Activated naive CD4-positive, alpha-beta T cell treated with anti-CD3 and anti-CD28 coated beads, Interleukin-2, amount 50 U/mL, for 24 hours (primary cell): ENCODE data around the gene KRTAP10-10.
"Not testable (repeated sequence)": the region's sequence is repeated elsewhere in the genome, so short reads cannot be mapped to it uniquely, and the experiment has no call there.

Experiments
- H3K27ac Mint-ChIP-seq: one replicate; pipeline ENCODE4 v1.8.0; 2021; ENCODE audit warnings: mild to moderate bottlenecking, mixed read lengths
- H3K27me3 Mint-ChIP-seq: one replicate; pipeline ENCODE4 v1.8.0; 2021; ENCODE audit warnings: mixed read lengths
- H3K36me3 Mint-ChIP-seq: one replicate; pipeline ENCODE4 v1.8.0; 2021; ENCODE audit warnings: mixed read lengths
- H3K4me1 Mint-ChIP-seq: one replicate; pipeline ENCODE4 v1.8.0; 2021; ENCODE audit warnings: mixed read lengths
- H3K4me3 Mint-ChIP-seq: one replicate; pipeline ENCODE4 v1.8.0; 2021; ENCODE audit warnings: mild to moderate bottlenecking, mixed read lengths
- H3K9me3 Mint-ChIP-seq: one replicate; pipeline ENCODE4 v1.8.0; 2021; ENCODE audit warnings: mixed read lengths

The KRTAP10-10 gene

DNA sequence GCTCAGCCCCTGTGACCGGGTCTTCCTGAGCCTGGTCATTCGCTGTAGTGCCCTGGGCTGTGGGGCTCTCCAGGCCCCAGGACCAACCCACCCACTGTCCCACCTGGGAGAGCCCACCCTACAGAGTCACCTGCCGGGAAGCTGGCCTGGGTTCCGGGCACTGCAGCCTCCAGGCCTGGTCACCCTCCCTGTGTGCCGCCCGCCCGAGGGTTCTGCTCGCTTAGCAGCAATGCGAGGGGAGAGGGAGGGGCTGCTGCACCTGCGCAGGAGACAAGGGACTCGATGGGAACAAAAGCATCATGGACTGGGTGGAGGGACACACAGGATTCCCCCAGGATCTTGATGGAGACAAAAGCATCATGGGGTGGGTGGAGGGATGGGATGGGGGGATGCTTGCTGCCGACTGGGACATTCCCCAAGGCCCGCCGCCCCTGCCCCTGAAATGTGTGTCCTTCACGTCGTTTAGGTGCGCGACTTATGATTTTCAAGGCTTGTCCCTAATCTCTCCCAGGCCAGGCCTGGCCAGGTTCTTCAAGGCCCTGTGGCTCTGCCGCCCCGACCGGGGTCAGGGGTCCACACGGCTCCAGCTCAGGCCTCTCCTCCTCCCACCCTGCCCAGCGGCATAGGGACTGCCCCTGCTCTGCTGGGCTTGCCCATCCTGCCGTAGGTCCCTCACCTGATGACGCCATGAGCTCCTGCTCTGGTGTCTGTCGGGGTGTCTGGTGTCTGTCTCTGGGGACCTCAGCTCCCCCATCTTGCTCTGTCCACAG is 23.6 kb upstream of the KRTAP10-10 start:
- H3K4me1 Mint-ChIP-seq, result peaks cover 39% of the 10 kb centered on the region
- H3K36me3 Mint-ChIP-seq, result peaks cover 7% of the 10 kb centered on the region
- H3K27me3 Mint-ChIP-seq, result no peaks in the 10 kb centered on the region
- no peak overlapping the region for H3K4me3 Mint-ChIP-seq
- no peak overlapping the region for H3K27ac Mint-ChIP-seq
- peaks cover 14% of the 10 kb centered on the region for H3K9me3 Mint-ChIP-seq

DNA sequence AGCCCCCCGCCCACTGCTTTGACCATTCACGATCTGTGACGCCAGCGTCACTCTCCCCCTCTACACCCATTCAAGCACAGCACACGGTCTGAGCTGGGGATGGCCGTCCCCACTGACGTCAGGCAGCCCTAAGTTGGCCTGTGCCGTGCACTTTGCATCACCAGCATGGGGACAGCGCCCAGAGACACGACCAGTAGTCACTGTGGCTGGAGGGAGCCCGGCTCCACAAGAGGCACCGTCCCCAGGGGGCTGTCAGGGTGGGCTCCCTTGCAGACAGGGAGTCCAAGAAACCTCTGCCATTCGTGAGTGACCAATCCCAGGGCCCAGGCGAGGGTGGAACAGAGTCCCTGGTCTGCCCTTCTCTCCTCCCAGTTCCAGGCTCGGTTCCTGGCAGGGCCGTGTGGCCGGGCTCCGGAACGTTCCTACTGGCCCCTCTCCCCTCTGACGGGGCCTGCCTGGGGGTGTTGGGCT is 23.0 kb upstream of the KRTAP10-10 start:
- Mint-ChIP-seq H3K36me3 (peaks cover 8% of the 10 kb centered on the region), H3K27ac (no peak overlapping the region), H3K4me1 (peaks cover 45% of the 10 kb centered on the region), H3K9me3 (peaks cover 13% of the 10 kb centered on the region), H3K27me3 (no peaks in the 10 kb centered on the region), H3K4me3 (no peak overlapping the region)

DNA sequence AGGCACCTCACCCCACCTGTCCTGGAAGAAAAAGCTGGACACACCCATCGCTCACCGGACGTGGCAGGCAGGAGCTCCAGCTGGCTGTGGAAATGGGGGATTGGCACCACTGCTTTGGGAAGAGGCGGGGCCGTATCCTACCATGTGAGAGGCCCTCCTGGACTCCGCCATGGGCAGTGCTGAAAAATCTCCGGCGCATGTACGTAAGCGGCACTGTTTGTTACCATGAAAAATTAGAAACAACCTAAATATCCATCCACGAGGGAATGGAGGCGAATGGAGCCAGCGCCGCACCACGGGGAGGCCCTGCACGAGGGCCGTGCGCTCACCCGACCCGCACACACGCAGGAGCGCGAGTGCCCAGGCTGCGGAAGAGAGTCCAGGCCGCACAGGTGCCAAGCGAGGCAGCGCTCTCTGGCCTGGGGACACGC is 22.2 kb upstream of the KRTAP10-10 start:
- peaks cover 13% of the 10 kb centered on the region for H3K9me3 Mint-ChIP-seq
- H3K4me1 Mint-ChIP-seq, result peaks cover 53% of the 10 kb centered on the region
- H3K27me3 Mint-ChIP-seq, result no peaks in the 10 kb centered on the region
- peaks cover 10% of the 10 kb centered on the region for H3K36me3 Mint-ChIP-seq
- no peak overlapping the region for H3K27ac Mint-ChIP-seq
- no peak overlapping the region for H3K4me3 Mint-ChIP-seq

DNA sequence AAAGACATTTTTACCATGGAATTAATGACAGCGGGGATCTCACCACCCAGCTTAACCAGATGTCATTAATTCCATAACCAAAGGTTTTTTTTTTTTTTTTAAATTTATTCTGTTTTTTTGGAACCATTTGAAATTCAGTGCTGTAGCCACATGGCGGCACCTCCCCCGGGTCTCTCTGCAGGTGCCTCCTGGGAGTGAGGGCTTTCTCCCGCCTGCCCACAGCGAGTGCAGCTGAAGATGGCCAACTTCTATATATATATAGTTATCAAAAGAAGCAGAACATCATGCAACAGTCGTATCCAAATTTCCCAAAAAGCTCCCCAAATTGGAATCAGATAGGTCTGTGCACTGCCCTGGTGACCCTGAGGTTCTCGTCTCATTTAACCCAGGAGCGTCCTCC is 21.7 kb upstream of the KRTAP10-10 start:
- H3K4me1 Mint-ChIP-seq, result peaks cover 57% of the 10 kb centered on the region
- no peak overlapping the region for H3K27ac Mint-ChIP-seq
- H3K9me3 Mint-ChIP-seq, result peaks cover 16% of the 10 kb centered on the region
- no peak overlapping the region for H3K4me3 Mint-ChIP-seq
- peaks cover 12% of the 10 kb centered on the region for H3K36me3 Mint-ChIP-seq
- H3K27me3 Mint-ChIP-seq, result no peaks in the 10 kb centered on the region

DNA sequence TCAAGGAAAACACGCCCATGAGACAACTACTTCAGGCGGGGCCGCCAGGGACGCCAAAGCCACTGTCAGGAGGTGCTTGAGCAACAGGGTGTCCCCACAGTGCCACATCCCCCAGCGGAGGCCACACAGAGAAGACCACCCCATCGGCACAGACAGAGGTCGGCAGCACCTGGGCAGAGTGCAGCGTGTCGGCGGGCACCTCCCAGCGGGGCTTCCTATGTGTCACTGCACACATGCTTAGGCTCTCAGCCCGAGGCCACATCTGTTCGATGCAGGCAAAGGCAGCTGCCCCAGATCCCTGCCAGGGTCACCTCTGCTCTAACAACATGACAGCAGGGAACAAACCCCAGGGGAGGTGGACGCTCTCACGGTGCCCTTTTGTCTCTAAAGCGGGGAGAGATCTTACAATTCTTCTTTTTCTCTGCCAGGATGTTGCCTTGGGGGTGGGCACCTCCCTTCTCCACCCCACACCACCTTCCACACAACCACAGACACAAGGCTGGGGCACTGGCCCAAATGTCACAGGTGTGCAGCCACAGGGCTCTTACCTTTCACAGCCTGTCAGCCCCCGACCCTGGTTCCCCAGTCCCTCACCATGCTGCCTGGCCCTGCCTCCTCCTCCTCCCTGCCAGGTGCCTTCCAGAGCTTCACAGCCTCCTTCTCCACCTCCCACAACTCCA is 21.1 kb upstream of the KRTAP10-10 start:
- Mint-ChIP-seq H3K27me3 (no peaks in the 10 kb centered on the region), H3K4me1 (peaks cover 61% of the 10 kb centered on the region), H3K27ac (peak overlapping the region; percentile 80), H3K36me3 (peaks cover 16% of the 10 kb centered on the region), H3K4me3 (no peak overlapping the region), H3K9me3 (peaks cover 22% of the 10 kb centered on the region)

DNA sequence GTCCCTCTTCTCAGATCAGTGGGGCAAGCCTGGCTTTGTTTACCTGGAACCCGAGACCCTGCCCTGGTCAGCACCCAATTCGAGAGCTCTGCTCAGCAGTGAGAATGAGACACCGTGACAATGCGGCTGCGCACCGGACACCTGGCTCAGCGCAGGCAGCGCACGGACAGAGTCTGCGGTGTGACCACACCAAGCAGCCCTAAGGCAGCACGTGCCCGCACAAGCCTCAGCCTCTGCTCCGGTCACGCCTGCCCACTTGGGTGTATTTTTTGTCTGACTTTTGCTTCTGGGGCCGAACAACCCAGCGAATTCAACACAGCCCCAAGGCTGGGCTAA is 20.6 kb upstream of the KRTAP10-10 start:
- H3K9me3 Mint-ChIP-seq, result peaks cover 22% of the 10 kb centered on the region
- H3K27me3 Mint-ChIP-seq, result no peaks in the 10 kb centered on the region
- H3K27ac Mint-ChIP-seq, result peak overlapping the region; percentile 30
- H3K36me3 Mint-ChIP-seq, result peaks cover 16% of the 10 kb centered on the region
- H3K4me1 Mint-ChIP-seq, result peaks cover 61% of the 10 kb centered on the region
- H3K4me3 Mint-ChIP-seq, result no peak overlapping the region

DNA sequence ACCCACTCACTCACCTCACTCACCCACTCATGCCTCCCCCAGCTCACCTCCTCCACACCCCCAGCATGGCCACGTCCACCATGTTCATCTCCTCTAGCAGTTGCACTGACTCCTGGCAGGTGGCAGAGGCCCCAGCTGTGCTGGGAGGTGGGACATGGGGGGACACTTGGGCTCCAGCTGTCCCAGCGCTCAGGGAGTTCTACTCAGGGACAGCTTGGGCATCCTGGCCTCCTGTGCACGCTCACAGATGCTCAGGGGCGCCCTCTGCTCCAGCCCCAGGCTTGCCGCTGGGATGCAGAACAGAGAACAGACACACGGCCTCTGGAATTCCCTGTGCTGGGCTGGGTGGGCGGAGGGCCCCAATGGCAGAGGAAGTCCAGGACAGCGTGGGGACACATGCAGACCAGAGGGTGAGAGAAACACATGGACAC is 20.1 kb upstream of the KRTAP10-10 start:
- Mint-ChIP-seq H3K27me3 (no peaks in the 10 kb centered on the region), H3K4me1 (peaks cover 61% of the 10 kb centered on the region), H3K4me3 (no peak overlapping the region), H3K9me3 (peaks cover 22% of the 10 kb centered on the region), H3K36me3 (peaks cover 16% of the 10 kb centered on the region), H3K27ac (peak overlapping the region; percentile 30)

DNA sequence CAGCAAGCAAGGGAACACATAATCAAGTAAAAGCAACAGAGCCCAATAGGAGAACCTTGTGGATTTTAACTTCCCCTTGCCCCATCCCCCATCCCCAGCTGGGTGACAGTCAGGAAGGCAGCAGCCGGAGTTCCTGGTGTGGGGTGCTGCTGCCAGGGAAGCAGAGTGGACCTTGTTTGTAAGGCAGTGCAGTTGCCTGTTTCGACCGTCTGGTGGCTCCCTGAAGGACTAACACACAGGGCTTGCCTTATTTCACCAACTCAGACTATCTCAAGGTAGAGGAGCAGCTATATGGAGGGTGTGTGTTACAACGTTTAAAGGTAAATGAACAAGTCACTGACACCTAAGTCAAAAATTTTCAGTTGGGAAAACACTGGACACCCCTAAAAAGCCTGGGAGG is 18.7 kb upstream of the KRTAP10-10 start:
- peaks cover 36% of the 10 kb centered on the region for H3K9me3 Mint-ChIP-seq
- peaks cover 26% of the 10 kb centered on the region for H3K36me3 Mint-ChIP-seq
- H3K27me3 Mint-ChIP-seq, result no peaks in the 10 kb centered on the region
- peak overlapping the region; percentile 71 for H3K4me3 Mint-ChIP-seq
- peaks cover 56% of the 10 kb centered on the region for H3K4me1 Mint-ChIP-seq
- H3K27ac Mint-ChIP-seq, result peak overlapping the region; percentile 96

DNA sequence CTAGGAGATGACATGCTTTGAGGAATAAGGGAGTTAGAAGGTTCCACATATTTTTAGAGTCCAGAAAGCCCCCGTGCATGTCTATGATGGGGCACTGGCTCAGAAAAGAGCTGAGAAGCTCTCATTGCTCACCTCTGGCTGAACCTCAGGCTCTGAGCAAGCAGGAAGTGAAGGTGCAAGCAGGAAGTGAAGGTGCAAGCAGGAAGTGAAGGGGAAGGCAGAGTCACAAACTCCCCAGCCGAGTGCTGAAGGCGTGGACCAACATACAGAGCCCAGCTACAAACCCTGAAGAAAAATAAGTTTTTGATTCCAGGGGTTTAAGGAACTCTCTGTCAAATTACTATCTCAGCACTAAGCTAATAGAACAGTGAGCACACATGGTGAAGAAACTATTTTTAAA is 18.2 kb upstream of the KRTAP10-10 start:
- peaks cover 56% of the 10 kb centered on the region for H3K4me1 Mint-ChIP-seq
- peaks cover 28% of the 10 kb centered on the region for H3K36me3 Mint-ChIP-seq
- H3K27ac Mint-ChIP-seq, result peak overlapping the region; percentile 96
- H3K27me3 Mint-ChIP-seq, result no peaks in the 10 kb centered on the region
- H3K9me3 Mint-ChIP-seq, result peaks cover 40% of the 10 kb centered on the region
- peak overlapping the region; percentile 71 for H3K4me3 Mint-ChIP-seq

DNA sequence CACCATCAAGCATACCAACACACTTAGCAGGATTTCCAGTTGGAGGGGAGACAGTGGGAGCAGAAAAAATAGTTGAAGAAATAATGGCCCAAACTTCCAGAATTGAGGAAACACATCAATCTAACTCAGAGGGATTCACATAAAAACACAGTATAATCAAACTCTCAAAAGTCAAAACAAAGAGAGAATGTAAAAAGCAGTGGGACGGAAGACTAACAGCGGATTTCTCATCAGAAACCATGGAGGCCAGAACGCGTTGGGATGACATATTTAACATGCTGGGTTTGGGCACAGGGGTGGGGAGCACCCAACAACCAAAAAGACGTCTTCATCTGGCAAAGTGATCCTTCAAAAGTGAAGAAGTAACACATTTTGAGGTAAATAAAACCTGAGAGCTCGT is 17.3 kb upstream of the KRTAP10-10 start:
- H3K27ac Mint-ChIP-seq, result peak overlapping the region; percentile 96
- peaks cover 50% of the 10 kb centered on the region for H3K9me3 Mint-ChIP-seq
- peaks cover 53% of the 10 kb centered on the region for H3K4me1 Mint-ChIP-seq
- peaks cover 30% of the 10 kb centered on the region for H3K36me3 Mint-ChIP-seq
- H3K27me3 Mint-ChIP-seq, result no peaks in the 10 kb centered on the region
- peak overlapping the region; percentile 71 for H3K4me3 Mint-ChIP-seq

DNA sequence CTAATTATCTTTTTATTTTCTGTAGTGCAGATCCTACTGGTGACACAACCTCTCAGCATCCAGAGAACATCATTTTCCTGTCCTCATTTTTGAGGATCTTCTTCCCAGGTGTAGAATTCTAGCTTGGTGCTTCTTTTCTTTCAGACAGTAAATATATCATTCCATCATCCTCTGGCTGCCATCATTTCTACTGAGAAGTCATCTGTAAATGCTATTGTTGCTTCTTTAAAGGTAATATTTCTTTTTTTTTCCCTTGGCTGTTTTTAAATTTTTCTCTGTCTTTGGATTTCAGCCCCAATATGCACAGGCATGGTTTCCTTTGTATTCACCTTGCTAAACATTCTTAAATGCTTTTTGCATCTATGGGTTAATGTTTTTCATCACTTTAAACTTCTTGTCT is 13.6 kb upstream of the KRTAP10-10 start:
- Mint-ChIP-seq H3K27me3 (no peaks in the 10 kb centered on the region), H3K36me3 (peaks cover 30% of the 10 kb centered on the region), H3K27ac (no peak overlapping the region), H3K4me1 (peaks cover 34% of the 10 kb centered on the region), H3K4me3 (no peak overlapping the region), H3K9me3 (peaks cover 51% of the 10 kb centered on the region)

DNA sequence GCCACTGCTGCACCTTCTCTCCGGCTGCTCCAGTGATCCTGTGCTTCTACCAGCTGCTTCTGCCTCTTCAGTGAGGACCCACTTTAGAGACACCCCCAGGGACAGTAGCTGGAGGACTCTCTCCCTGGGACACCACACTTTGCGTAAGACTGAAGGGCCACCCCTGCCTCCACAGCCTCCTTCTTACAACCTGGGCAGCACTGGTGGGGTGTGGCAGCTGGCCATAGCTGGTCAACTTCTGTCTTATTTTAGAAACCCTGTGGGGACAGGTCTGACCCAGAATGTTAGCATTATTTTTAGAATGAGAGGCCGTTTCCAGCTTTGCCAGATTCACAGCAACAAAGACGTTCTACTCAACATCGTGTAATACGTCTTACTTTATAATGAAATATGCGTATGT is 11.4 kb upstream of the KRTAP10-10 start:
- Mint-ChIP-seq H3K27ac (no peak overlapping the region), H3K4me1 (peaks cover 34% of the 10 kb centered on the region), H3K27me3 (no peaks in the 10 kb centered on the region), H3K9me3 (peaks cover 35% of the 10 kb centered on the region), H3K4me3 (no peak overlapping the region), H3K36me3 (peaks cover 20% of the 10 kb centered on the region)

DNA sequence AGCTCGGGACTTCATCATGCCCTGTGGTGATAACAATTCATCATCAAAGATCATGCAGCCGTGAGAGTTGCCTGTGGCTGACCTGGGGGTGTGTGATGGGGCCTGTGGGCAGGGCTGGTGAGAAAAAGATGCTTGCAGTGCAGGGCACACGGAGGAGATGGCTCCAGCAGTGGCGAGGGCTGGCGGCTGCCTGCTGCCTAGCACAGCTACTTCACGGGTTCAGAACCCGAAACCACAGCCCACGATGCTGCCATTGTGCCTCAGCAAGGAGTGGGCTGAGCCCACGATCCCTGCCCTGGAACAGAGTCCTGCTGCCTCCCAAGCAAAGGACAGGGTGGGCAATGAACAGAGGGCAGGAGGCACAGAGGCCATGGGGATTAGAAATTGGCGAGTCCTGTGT is 10.9 kb upstream of the KRTAP10-10 start:
- H3K27ac Mint-ChIP-seq, result no peak overlapping the region
- H3K36me3 Mint-ChIP-seq, result peaks cover 22% of the 10 kb centered on the region
- H3K9me3 Mint-ChIP-seq, result peaks cover 38% of the 10 kb centered on the region
- H3K4me1 Mint-ChIP-seq, result peaks cover 37% of the 10 kb centered on the region
- H3K4me3 Mint-ChIP-seq, result no peak overlapping the region
- no peaks in the 10 kb centered on the region for H3K27me3 Mint-ChIP-seq

DNA sequence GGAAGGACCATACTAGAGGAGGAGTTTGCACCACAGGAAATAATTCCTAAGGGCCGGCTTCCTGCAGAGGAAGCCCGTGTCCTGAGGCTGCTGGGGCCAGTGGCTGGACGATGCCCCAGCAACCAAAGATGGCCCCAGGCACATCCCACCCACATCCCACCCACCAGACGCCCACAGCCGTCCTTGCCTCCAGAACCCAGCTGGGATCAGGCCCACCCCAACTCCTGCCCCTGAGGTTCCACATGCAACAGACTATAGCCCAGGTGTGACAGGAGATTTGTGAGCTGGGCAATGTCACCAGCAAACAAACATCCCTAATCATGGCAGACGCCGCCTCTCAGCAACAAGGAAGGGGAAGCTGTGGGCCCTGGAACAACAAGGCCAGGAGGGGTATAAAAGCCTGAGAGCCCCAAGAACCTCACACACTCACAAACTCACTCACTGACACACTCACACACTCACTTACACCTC is 10.4 kb upstream of the KRTAP10-10 start, which contains the start of gene KRTAP10-9:
KRTAP10-9 (plus strand) TSS at position 421 of the 471 bp plus-strand sequence. CDS start 79 bp downstream, outside the sequence.
- H3K4me1 Mint-ChIP-seq, result peaks cover 38% of the 10 kb centered on the region
- no peaks in the 10 kb centered on the region for H3K27me3 Mint-ChIP-seq
- no peak within 1 kb of the TSS for H3K4me3 Mint-ChIP-seq
- peak within 1 kb of the TSS; percentile 59 for H3K27ac Mint-ChIP-seq
- peaks cover 42% of the 10 kb centered on the region for H3K9me3 Mint-ChIP-seq
- H3K36me3 Mint-ChIP-seq, result peaks cover 22% of the 10 kb centered on the region

DNA sequence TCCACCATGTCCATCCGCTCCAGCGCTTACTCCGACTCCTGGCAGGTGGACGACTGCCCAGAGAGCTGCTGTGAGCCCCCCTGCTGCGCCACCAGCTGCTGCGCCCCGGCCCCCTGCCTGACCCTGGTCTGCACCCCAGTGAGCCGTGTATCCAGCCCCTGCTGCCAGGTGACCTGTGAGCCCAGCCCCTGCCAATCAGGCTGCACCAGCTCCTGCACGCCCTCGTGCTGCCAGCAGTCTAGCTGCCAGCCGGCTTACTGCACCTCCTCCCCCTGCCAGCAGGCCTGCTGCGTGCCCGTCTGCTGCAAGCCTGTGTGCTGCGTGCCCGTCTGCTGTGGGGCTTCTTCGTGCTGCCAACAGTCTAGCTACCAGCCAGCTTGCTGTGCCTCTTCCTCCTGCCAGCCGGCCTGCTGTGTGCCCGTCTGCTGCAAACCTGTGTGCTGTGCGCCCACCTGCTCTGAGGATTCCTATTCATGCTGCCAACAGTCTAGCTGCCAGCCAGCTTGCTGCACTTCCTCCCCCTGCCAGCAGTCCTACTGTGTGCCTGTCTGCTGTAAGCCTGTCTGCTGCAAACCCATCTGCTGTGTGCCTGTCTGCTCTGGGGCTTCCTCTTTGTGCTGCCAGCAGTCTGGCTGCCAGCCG is 9.9 kb upstream of the KRTAP10-10 start:
- not testable (repeated sequence) for H3K4me3 Mint-ChIP-seq, H3K27me3 Mint-ChIP-seq
- Mint-ChIP-seq H3K27ac (peak overlapping the region; percentile 59), H3K4me1 (peaks cover 38% of the 10 kb centered on the region), H3K9me3 (peaks cover 42% of the 10 kb centered on the region), H3K36me3 (peaks cover 22% of the 10 kb centered on the region)

DNA sequence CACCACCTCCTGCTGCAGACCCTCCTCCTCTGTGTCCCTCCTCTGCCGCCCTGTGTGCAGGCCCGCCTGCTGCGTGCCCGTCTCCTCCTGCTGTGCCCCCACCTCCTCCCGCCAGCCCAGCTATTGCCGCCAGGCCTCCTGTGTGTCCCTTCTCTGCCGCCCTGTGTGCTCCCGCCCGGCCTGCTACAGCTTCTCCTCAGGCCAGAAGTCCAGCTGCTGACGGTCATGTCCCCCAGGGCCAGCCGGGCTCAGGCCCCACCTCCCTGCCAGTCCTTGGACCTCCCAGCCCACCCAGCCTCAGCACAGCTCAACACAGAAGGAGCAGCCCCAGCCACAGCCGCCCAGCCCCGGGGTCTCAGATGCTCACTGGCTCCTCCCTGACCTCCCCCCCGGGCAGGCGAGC is 9.3 kb upstream of the KRTAP10-10 start:
- not testable (repeated sequence) for H3K27me3 Mint-ChIP-seq, H3K27ac Mint-ChIP-seq, H3K4me3 Mint-ChIP-seq
- H3K9me3 Mint-ChIP-seq, result peaks cover 37% of the 10 kb centered on the region
- H3K36me3 Mint-ChIP-seq, result peaks cover 18% of the 10 kb centered on the region
- peaks cover 38% of the 10 kb centered on the region for H3K4me1 Mint-ChIP-seq
